GM19395 (cell line): ENCODE measurements around the gene OR56A5.

Experiments
- ATAC-seq: cut with Tn5 transposase; IDR thresholded peaks from one replicate; pipeline ENCODE4 v1.9.1; 2021; ENCODE audit warnings: mild to moderate bottlenecking, moderate library complexity; ENCODE audit not compliant: unreplicated experiment

Gene OR56A5

GRCh38 chr11:5933116-5933515 lies 35.2 kb downstream of the OR56A5 start:
- ATAC-seq: no peak

GRCh38 chr11:5932671-5933070 lies 35.6 kb downstream of the OR56A5 start:
- ATAC-seq: no peak

- ATAC-seq: no peak
These were observed 37.2 kb downstream of the OR56A5 start for GRCh38 chr11:5931061-5931460.

GRCh38 chr11:5930614-5931013 lies 37.7 kb downstream of the OR56A5 start:
- ATAC-seq: no peak

- no peak for ATAC-seq
These were observed 38.5 kb downstream of the OR56A5 start for GRCh38 chr11:5929571-5930368.

GRCh38 chr11:5928811-5929210 lies 39.5 kb downstream of the OR56A5 start:
- ATAC-seq: no peak

GRCh38 chr11:5928271-5928670 lies 40.0 kb downstream of the OR56A5 start:
- ATAC-seq: no peak

GRCh38 chr11:5923794-5924193 lies 44.5 kb downstream of the OR56A5 start:
- peak; percentile 29 for ATAC-seq

GRCh38 chr11:5923427-5923776 lies 44.9 kb downstream of the OR56A5 start:
- ATAC-seq: peak; percentile 54

- ATAC-seq: peak; percentile 79
These were observed 45.4 kb downstream of the OR56A5 start for GRCh38 chr11:5922749-5923426.
